Mesothelial cell of epicardium (in vitro differentiated cells): ENCODE data around the gene SDC3. TPM values are rescaled to one million over a fixed set of nuclear protein-coding genes. Genes with fewer than 3 reads are reported as not detected.
"Not testable (repeated sequence)": the region's sequence is repeated elsewhere in the genome, so short reads cannot be mapped to it uniquely, and the experiment has no call there.

Experiments
- DNase-seq, 2 experiments: peaks; one replicate each; pipeline ENCODE4 v3.0.0; 2021; ENCODE audit warnings: low spot score in 2 of 2; ENCODE audit not compliant: unreplicated experiment in 2 of 2
- H3K27ac Mint-ChIP-seq: 2 replicates; pipeline ENCODE4 v1.8.0; 2021; ENCODE audit warnings: mixed read lengths
- H3K27me3 Mint-ChIP-seq: 2 replicates; pipeline ENCODE4 v1.8.0; 2021; ENCODE audit warnings: low read depth, mixed read lengths
- H3K36me3 Mint-ChIP-seq: 2 replicates; pipeline ENCODE4 v1.8.0; 2021; ENCODE audit warnings: mixed read lengths
- H3K4me1 Mint-ChIP-seq: 2 replicates; pipeline ENCODE4 v1.8.0; 2021; ENCODE audit warnings: mixed read lengths
- H3K4me3 Mint-ChIP-seq: 2 replicates; pipeline ENCODE4 v1.8.0; 2021; ENCODE audit warnings: mild to moderate bottlenecking, moderate library complexity, mixed read lengths
- H3K9me3 Mint-ChIP-seq: 2 replicates; pipeline ENCODE4 v1.8.0; 2021; ENCODE audit warnings: mixed read lengths
- CTCF ChIP-seq: fragments of 200-600 bp; sonication (generic); IDR thresholded peaks from one replicate; pipeline ENCODE4 v1.5.0; 2021; ENCODE audit warnings: antibody characterized with exemption; ENCODE audit not compliant: unreplicated experiment
- total RNA-seq: library from RNA; stranded (reverse); gene quantifications from 3 replicates; pipeline ENCODE4 v1.2.1, GENCODE V29; 2021

Gene SDC3
- total RNA-seq, 1 donor from 2014 or later, result 46.7 TPM

DNA sequence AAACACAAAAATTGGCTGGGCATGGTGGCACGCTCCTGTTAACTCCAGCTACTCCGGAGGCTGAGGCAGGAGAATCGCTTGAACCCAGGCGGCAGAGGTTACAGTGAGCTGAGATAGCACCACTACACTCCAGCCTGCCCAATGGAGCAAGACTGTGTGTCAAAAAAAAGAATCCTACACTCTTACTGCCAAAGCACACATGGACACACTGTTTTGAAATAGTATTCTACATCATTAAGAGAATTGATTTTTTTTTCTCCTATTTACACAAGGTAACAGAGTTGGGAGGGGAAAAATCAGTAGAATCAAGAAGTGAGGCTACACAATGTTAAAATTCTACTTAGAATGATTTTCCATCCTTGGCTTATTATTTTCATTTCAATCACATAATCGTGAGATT lies 42.1 kb upstream of the SDC3 start:
- H3K4me1 Mint-ChIP-seq, result no peaks in the 10 kb centered on the region
- TF ChIP-seq CTCF, result no peak
- DNase-seq, result no peak
- no peak overlapping the region for H3K27ac Mint-ChIP-seq
- H3K9me3 Mint-ChIP-seq, result no peaks in the 10 kb centered on the region
- H3K27me3 Mint-ChIP-seq, result no peaks in the 10 kb centered on the region
- peaks cover 60% of the 10 kb centered on the region for H3K36me3 Mint-ChIP-seq
- H3K4me3 Mint-ChIP-seq, result no peak overlapping the region

DNA sequence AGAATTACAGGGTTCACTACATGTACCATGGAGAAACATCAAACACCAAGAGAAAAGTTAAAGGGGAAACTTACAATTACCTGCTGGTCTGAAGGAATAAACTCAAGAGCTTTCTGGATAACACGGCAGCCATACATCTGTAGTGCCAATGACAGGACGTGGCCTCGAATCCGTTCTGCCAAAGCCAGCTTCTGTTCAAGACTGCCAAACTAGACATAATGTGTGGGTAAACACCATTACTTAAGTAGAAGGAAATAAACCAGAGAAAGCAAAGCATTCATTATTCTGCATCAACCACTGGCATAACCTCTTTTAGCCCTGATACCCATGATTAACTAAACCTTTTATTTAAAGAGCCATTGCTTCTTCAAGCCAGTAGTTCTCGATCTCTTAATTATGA lies 41.5 kb upstream of the SDC3 start:
- Mint-ChIP-seq H3K4me3 (no peak overlapping the region), H3K27ac (no peak overlapping the region), H3K27me3 (no peaks in the 10 kb centered on the region), H3K36me3 (peaks cover 63% of the 10 kb centered on the region), H3K9me3 (no peaks in the 10 kb centered on the region), H3K4me1 (no peaks in the 10 kb centered on the region)
- TF ChIP-seq CTCF, result no peak
- no peak for DNase-seq

GRCh38 chr1:30949487-30949838 lies 40.9 kb upstream of the SDC3 start:
- H3K36me3 Mint-ChIP-seq, result peaks cover 64% of the 10 kb centered on the region
- DNase-seq, H3K27me3 Mint-ChIP-seq, H3K9me3 Mint-ChIP-seq, H3K27ac Mint-ChIP-seq, H3K4me3 Mint-ChIP-seq, H3K4me1 Mint-ChIP-seq: not testable (repeated sequence)

DNA sequence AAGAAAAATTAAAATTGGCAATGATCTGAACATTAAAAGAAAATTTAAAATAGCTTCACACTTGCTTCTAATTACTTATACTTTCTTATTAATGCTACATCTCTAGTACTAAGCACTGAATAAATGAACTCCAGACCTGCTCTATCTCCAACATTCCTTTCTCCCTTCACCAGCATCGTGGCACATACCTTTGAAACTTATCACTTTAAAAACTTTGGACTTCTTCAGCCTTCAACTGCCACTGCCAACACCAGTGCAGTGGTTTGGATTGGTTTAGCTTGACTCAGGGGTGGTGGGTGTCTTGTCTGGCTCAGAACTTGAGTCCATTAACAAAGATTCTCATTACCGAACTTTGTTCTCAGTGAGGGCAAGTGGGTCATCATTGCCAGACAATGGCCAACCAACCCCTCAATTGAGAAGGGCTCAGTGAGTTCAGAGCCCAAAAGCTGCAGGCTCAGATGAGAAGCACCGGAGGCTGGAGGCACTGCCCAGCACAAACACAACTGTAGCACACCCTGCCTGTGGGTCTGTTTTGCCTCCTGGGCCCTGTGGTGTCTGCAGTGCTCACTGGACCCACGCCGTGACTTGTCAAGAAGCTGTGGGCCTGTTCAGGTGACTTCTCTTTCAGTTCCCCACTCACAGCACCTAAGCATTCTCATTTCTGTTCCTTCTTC lies 40.4 kb upstream of the SDC3 start:
- not testable (repeated sequence) for DNase-seq, H3K27me3 Mint-ChIP-seq, H3K4me1 Mint-ChIP-seq, H3K27ac Mint-ChIP-seq, H3K4me3 Mint-ChIP-seq, H3K9me3 Mint-ChIP-seq
- H3K36me3 Mint-ChIP-seq, result peaks cover 65% of the 10 kb centered on the region

- Mint-ChIP-seq H3K27me3 (no peaks in the 10 kb centered on the region), H3K36me3 (peaks cover 64% of the 10 kb centered on the region), H3K9me3 (no peaks in the 10 kb centered on the region), H3K4me3 (no peak overlapping the region), H3K4me1 (no peaks in the 10 kb centered on the region), H3K27ac (no peak overlapping the region)
- DNase-seq, result no peak
- TF ChIP-seq CTCF, result no peak
Measured at GRCh38 chr1:30948278-30948677, 39.7 kb upstream of the SDC3 start.

GRCh38 chr1:30947212-30947611 lies 38.7 kb upstream of the SDC3 start:
- H3K27ac Mint-ChIP-seq, result no peak overlapping the region
- H3K9me3 Mint-ChIP-seq, result no peaks in the 10 kb centered on the region
- no peaks in the 10 kb centered on the region for H3K4me1 Mint-ChIP-seq
- H3K36me3 Mint-ChIP-seq, result peaks cover 57% of the 10 kb centered on the region
- H3K27me3 Mint-ChIP-seq, result no peaks in the 10 kb centered on the region
- no peak overlapping the region for H3K4me3 Mint-ChIP-seq
- TF ChIP-seq CTCF, result no peak
- no peak for DNase-seq
